CD4-positive, alpha-beta T cell treated with Interleukin-6 at 100 ng/mL for 8 hours (primary cell): ENCODE data around the gene RYK.

Source experiments
- DNase-seq: peaks from one replicate; pipeline ENCODE4 v3.0.0-alpha.2; 2020; ENCODE audit warnings: mixed read lengths, low spot score

Gene RYK

DNA sequence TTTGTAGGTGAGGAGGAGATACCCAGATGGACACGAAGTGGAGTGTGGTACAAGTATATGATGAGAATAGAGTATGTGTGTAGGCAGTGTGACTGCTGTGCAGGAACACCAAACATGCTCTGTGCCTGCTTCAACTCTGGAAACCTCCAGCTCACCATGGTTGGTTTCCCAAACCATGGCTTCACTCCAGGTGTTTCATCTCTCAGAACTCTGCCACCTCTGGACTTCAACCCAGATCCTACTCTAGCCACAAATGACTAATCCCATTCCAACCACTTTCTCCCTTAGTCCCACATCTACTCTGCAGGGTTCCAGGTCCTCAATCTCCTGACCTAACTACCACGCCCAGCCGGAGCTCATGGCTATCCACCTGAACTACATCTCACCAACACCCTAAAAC is 102.1 kb downstream of the RYK start:
- no peak for DNase-seq

DNA sequence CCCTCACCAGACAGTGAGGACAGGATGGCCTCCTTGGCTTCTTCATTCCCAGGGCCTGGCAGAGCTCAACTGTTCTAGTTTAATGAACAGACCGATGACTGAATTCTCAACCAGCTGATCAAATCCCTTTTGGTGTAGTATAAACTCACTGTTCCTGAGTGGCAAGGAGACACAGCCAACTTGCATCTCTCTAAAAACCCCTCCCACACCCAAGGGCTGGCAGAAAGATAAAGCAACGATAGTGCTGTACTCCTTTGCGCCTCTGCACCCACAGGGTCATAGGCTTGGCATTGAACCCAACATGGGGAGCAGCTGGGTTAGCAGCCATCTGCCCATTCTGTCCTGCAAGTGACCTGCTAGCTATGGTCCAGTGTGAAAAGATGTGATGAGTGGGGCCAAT is 103.2 kb downstream of the RYK start:
- no peak for DNase-seq

DNA sequence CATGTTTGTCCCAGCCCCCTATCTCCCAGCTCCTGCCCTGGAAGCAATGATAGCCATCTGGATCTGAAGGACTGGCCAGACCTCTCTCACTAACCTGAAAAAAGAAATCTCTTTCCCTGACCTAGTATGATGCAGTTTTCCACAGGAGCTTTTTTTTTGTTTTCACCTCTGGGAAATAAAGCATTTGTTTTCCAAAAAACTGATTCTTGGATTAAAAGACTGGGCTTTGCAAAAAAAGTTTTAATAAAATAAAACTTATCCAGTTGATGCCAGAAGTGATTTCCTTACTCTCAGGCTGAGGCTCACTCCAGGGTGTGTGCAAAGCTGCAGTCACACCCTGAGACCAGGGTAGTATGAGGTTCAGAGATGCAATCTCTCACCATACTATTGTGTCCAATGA is 104.0 kb downstream of the RYK start:
- no peak for DNase-seq

DNA sequence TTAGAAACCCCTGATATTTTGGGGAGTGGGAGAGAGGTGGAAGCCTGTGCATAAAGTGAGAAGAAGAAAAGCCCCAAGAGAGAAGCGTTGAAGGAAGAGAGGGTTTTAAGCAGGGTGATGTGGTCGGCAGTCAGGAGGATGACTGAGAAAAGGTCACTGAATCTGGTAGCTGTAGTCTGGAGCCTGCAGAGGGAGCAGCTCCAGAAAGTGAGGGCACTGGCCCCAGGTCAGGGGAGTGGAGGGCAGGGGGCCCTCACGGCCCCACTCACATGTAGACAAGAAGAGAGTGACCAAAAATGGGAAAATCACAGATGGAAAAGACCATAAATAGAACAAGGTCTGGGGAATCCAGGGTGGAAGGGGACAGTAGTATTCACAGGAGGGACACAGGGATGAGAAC is 105.5 kb downstream of the RYK start:
- DNase-seq, result no peak

DNA sequence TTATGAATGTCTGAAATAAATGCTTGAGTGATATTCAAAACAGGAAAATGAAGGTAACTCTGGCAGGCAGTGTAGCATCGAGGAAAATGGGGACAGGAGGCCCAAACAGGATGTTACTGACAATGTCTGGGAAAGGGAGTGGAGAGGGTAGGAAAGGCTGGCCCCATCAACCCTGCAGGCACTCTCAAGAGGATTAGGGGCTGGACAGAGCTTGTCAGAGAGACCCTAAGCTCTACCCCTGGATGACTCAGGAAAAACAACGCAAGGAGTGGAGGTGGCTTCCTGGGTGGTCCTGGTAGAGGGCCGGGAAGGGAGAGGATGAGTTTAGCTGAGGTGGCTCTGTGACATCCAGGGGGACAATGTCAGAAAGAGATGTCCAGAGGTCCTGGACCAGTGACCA is 106.0 kb downstream of the RYK start:
- no peak for DNase-seq

DNA sequence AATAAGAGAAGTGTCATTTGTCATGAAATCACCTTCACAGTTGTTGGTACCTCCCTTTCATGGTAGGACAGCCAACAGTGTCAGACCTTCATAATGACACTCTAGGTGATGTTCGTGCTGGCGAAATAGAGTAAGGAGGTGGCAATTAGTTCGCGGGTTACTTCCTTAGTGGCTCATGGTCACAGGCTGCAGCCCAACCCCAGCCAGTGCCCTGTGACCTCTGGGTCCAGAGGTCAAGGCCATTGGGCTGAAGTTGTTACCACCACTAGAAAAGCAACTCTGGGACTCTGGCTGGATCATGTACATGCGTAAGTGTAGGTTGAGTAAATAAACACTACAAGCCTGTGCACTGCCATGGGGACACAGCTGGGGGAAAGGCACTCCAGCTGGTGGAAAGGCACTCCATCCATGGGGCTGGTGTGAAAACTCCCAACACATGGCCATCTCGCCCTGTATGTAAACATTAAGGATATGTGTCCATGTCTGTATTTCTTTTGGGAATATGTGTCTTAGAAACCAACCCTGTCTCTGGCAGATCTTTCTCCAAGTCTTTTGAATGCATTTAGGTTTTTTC is 106.7 kb downstream of the RYK start:
- no peak for DNase-seq

DNA sequence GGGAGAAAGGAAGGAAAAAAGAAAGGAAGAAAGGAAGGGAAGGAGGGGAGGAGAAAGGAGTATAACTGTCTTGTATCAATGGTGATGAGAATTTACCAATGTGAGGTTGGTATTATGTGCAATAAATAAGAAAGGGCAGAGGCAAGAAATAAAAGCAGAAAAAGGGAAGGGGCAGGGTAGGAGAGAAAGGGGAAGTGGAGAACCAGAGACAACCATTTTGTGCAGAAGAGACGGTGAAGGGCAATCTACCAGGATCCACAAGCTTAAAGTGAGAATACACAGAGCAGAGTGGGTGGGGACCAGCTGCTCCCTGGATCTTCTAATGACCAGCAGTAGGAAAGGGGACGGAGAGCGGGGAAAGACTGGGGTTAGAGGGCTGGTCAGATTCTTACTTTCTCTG is 114.1 kb downstream of the RYK start:
- DNase-seq, result no peak

DNA sequence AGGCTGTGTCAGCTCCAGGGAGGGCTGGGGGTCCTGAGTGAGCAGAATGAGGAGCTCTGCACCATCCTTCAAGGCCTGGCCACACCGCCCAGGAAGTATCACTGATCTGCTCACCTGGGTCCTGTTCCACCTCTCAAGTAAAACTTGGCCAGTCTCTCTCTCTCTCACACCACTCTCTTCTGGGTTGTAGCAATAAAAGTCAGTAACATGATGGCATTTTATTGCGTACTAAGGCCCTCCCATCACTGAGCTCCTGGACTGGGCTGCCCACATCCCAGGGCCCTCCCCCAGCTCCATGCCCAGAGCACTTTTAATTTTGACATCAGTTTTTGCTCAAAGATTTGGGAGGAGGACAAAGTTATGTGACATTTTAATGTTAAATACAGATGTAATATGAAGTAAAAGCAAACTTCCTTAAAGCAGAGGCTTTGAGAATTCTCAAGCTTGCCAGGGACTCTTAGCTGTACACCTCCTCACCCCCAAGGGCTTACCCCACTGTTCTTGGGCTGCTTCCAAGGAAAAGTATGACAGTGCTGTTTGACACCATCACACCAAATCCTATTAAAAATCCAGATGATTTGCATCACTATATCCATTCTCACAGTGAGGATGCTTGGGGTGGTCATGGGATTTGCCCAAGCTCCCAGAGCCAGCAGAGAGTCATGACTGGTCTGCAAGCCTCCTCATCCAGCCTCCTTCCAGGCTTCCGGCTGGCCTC is 115.8 kb downstream of the RYK start:
- no peak for DNase-seq

DNA sequence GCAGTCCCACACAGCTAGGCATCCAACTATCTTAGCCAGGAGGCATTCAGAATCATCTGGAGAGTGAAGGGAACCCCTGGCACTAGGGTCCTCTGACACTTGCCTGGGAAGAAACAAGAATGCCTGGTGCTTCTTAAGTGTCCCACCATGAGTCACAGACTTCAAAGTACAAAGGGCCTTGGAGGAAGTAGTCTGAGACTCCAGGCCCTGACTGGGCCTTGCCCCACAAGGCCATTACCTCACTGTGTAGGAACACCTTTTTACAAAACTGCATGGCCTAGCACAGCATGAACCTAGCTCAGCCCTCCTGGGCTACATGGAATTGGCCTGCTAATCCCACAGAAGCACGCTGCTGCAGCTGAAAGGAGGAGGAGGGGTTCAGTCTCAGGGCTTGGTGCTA is 116.4 kb downstream of the RYK start:
- DNase-seq, result no peak

DNA sequence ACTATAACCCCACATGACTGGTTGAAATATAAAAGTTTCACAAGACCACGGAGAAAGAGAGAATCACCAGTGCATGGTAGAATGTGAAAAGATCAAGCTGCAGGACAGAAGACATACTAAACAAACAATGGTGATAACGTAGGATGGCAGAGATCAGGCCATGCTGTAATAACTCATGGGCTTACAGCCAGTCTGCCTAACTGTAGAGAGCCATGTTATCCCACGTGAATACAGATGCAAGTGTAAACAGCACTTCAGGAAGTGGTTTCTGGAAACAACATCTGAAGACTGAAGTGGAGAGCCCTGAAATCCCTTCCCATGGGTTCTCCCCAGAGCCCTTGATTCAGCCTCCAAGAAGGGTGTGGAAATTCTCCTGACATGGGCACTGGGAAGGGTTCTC is 117.7 kb downstream of the RYK start:
- no peak for DNase-seq

DNA sequence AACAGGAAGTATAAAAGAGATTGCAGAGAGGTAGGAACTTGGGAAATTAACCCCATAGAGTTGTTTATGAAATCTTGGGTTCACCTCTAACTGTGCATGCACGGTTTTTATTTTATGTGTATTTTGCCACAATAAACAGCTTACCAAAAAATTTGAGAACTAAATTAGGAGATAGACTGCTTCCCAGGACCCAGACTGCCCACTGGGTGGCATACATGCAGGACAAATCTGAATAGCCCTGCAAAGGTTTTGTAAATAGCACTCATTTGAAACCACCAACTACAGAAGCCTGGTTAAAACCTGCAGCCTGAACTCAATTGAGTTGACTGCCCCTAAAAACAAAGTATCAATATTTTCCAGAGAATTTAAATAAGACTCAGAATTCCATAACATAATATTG is 124.5 kb downstream of the RYK start:
- no peak for DNase-seq

DNA sequence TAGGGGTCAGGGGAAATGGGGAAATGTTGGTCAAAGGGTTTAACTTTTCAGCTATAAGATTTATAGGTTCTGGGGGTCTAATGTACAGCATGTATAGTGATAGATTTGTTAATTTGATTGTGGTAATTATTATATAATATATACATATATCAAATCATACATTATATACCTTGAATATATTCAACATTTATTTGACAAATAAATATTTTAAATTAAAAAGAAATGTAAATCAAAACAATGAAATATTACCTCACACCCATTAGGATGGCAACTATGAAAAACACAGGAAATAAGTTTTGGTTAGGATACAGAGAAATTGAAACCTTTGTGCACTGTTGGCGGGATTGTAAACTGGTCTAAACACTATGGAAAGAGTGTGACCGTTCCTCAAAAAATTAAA is 135.9 kb downstream of the RYK start:
- DNase-seq, result no peak

DNA sequence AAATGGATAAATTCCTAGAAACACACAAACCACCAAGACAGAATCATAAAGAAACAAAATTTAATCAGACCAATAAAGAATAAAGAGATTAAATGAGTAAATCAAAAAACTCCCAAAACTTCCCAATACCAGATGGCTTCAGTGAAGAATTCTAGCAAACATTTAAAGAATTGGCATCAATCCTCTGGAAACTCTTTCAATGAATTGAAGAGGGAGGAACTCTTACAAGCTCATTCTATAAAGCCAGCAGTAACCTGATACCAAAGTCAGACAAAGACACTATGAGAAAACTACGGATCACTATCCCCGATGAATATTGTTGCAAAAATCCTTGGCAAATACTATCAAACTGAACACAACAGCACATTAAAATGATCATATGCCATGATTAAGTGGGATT is 139.0 kb downstream of the RYK start:
- DNase-seq, result no peak

DNA sequence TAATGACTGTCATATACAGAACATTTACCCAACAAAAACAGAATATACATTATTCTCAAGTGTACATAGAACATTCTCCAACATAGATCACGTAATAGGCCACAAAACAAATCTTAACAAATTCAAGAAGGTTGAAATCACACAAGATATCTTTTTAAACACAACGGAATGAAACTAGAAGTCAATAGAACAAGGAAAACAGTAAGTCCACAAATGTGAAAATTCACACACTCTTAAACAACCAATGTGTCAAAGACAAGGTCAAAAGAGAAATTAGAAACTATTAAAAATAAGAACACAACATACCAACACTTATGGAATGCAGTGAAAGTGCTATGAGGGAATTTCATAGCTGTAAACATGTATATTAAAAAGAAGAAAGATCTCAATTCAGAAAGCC is 139.7 kb downstream of the RYK start:
- DNase-seq, result no peak
